HepG2 (cell line): ENCODE data around the gene SCNM1. TPM values are rescaled to one million over a fixed set of nuclear protein-coding genes. Genes with fewer than 3 reads are reported as not detected.

Source experiments
- BHLHE40 ChIP-seq: IDR thresholded peaks from 2 replicates; pipeline ENCODE4 v1.6.1; 2011; ENCODE audit warnings: low read length, improper control_type of control experiment
- DMAP1 ChIP-seq: IDR thresholded peaks from 2 replicates; pipeline ENCODE4 v1.6.1; 2016
- E2F5 ChIP-seq: sonication (generic); formaldehyde crosslinking; conservative IDR thresholded peaks from 2 replicates; pipeline ENCODE4 v1.4.0; 2020; ENCODE audit warnings: missing genetic modification reagents
- ELK4 ChIP-seq: sonication (generic); formaldehyde crosslinking; IDR thresholded peaks from 2 replicates; pipeline ENCODE4 v1.9.0; 2021; ENCODE audit warnings: missing genetic modification reagents, borderline replicate concordance
- HCFC1 ChIP-seq: fragments of 150-350 bp; IDR thresholded peaks from 2 replicates; pipeline ENCODE4 v1.6.1; 2014; ENCODE audit warnings: low read depth, low read length
- HOXA7 ChIP-seq: sonication (generic); formaldehyde crosslinking; IDR thresholded peaks from 2 replicates; pipeline ENCODE4 v1.8.1; 2022; ENCODE audit warnings: mild to moderate bottlenecking, missing genetic modification reagents, moderate library complexity
- MAFF ChIP-seq: IDR thresholded peaks from 2 replicates; pipeline ENCODE4 v1.6.1; 2011; ENCODE audit warnings: low read depth, low read length, improper control_type of control experiment
- MAX ChIP-seq: IDR thresholded peaks from 2 replicates; pipeline ENCODE4 v1.6.1; 2012; ENCODE audit warnings: inconsistent platforms
- MED1 ChIP-seq: sonication (generic); formaldehyde crosslinking; IDR thresholded peaks from 2 replicates; pipeline ENCODE4 v1.4.0; 2020; ENCODE audit warnings: missing genetic modification reagents
- NCOA2 ChIP-seq: sonication (generic); formaldehyde crosslinking; IDR thresholded peaks from 2 replicates; pipeline ENCODE4 v1.8.0; 2022; ENCODE audit warnings: inconsistent platforms
- NFE2 ChIP-seq: sonication (generic); formaldehyde crosslinking; IDR thresholded peaks from 2 replicates; pipeline ENCODE4 v1.4.0; 2020; ENCODE audit warnings: missing genetic modification reagents
- NR2F2 ChIP-seq: IDR thresholded peaks from 2 replicates; pipeline ENCODE4 v1.6.1; 2012; ENCODE audit warnings: low read depth, inconsistent platforms, borderline replicate concordance
- PHF21A ChIP-seq: sonication (generic); formaldehyde crosslinking; IDR thresholded peaks from 2 replicates; pipeline ENCODE4 v1.5.0; 2020; ENCODE audit warnings: mild to moderate bottlenecking, missing genetic modification reagents
- PLRG1 ChIP-seq: fragments of 450-650 bp; conservative IDR thresholded peaks from 2 replicates; pipeline ENCODE4 v1.6.1; 2016
- POGZ ChIP-seq: sonication (generic); formaldehyde crosslinking; IDR thresholded peaks from 2 replicates; pipeline ENCODE4 v1.4.0; 2020; ENCODE audit warnings: mild to moderate bottlenecking, missing genetic modification reagents
- ZBTB21 ChIP-seq: sonication (generic); formaldehyde crosslinking; IDR thresholded peaks from 2 replicates; pipeline ENCODE4 v1.4.0; 2020; ENCODE audit warnings: missing genetic modification reagents
- ZIK1 ChIP-seq: sonication (generic); formaldehyde crosslinking; IDR thresholded peaks from 2 replicates; pipeline ENCODE4 v1.5.0; 2020; ENCODE audit warnings: mild to moderate bottlenecking, low read depth, missing genetic modification reagents, borderline replicate concordance
- ZMYM3 ChIP-seq: sonication (generic); formaldehyde crosslinking; IDR thresholded peaks from 2 replicates; pipeline ENCODE4 v1.5.1; 2020; ENCODE audit warnings: mild to moderate bottlenecking, missing genetic modification reagents
- ZNF121 ChIP-seq: sonication (generic); formaldehyde crosslinking; IDR thresholded peaks from 2 replicates; pipeline ENCODE4 v1.5.0; 2020; ENCODE audit warnings: mild to moderate bottlenecking, missing genetic modification reagents
- ZNF256 ChIP-seq: sonication (generic); formaldehyde crosslinking; conservative IDR thresholded peaks from 2 replicates; pipeline ENCODE4 v1.4.0; 2020; ENCODE audit warnings: missing genetic modification reagents
- ZNF333 ChIP-seq: sonication (generic); formaldehyde crosslinking; IDR thresholded peaks from 2 replicates; pipeline ENCODE4 v1.4.0; 2020; ENCODE audit warnings: mild to moderate bottlenecking, missing genetic modification reagents, borderline replicate concordance
- ZNF335 ChIP-seq: sonication (generic); formaldehyde crosslinking; IDR thresholded peaks from 2 replicates; pipeline ENCODE4 v1.4.0; 2020; ENCODE audit warnings: missing genetic modification reagents
- ZNF510 ChIP-seq: sonication (generic); formaldehyde crosslinking; IDR thresholded peaks from 2 replicates; pipeline ENCODE4 v1.4.0; 2020; ENCODE audit warnings: low read depth, mild to moderate bottlenecking, missing genetic modification reagents
- ZNF792 ChIP-seq: IDR thresholded peaks from 2 replicates; pipeline ENCODE4 v1.6.1; 2016
- polyA plus RNA-seq, 8 experiments: library from polyadenylated mRNA; depleted of rRNA in 3 of 8; stranded (reverse) in 7 of 8; unstranded in 1 of 8; fragments of >200 nt; fragmentation: Illumina TruSeq in 4 of 8; extraction: Trizol in 4 of 8; gene quantifications; 2 replicates each; pipeline versions ENCODE4 v1.2.1 to v1.2.3, GENCODE V29; 2011 to 2016; ENCODE audit warnings: low read depth in 4 of 8, missing spikeins in 1 of 8, mixed read lengths in 1 of 8; ENCODE audit not compliant: insufficient read depth in 1 of 8
- total RNA-seq, 5 experiments: library from RNA; depleted of rRNA; stranded (reverse); fragments of >200 nt; fragmentation: Illumina TruSeq; extraction: Trizol; gene quantifications; 2 replicates each; pipeline ENCODE4 v1.2.3, GENCODE V29; 2016; ENCODE audit warnings: low read depth in 1 of 5
- TF ChIP-seq, protein P1 (sequence below): fragments of 450-650 bp; IDR thresholded peaks from 2 replicates; pipeline ENCODE4 v1.6.1; 2017
- TF ChIP-seq, protein P2 (sequence below): sonication (generic); formaldehyde crosslinking; IDR thresholded peaks from 2 replicates; pipeline ENCODE4 v1.8.0; 2022; ENCODE audit warnings: missing genetic modification reagents, mild to moderate bottlenecking, inconsistent platforms, borderline replicate concordance

The SCNM1 gene
- total and polyA plus RNA-seq, 2 of the 13 experiments (the other 11 are each of a cell fraction or from before 2014, with no cell fraction given), result 16.3 to 31.5 TPM

DNA sequence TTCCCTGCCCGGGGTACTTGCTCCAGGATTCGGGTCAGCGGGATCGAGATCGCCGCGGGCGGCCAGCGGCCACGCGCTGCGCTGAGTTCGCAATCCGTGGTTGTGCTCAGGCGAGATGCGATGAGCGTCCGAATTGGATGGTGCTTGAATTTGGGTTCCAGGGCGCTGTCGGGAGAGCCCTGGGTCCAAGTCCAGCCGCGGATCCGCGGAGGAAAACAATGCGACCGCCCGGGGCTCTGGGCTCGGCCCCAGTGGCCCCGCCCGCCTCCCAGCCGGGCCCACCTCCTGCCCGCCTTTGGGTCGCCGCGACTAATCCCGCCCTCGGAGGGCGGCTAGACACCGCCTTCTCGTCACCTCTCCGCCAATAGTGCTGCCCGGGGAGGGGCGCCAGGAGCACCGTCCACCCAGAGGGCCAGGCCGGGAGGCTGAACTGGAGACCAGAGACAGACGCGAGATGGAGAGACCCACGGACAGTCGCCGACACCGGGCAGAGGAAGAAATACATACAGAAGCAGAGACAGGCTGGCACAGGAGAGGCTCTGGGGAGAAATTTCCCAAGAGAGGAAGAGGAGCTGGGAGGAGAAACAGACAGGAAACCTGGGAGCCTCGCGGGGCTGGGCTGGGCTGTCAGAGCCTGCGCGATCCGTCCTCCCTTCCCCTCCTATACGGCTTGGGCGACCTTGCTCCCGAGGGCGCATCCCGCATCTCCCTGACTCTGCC lies 19.4 kb upstream of the SCNM1 start, which contains the start of gene SEMA6C (continued):
- TF ChIP-seq, protein P1, sequence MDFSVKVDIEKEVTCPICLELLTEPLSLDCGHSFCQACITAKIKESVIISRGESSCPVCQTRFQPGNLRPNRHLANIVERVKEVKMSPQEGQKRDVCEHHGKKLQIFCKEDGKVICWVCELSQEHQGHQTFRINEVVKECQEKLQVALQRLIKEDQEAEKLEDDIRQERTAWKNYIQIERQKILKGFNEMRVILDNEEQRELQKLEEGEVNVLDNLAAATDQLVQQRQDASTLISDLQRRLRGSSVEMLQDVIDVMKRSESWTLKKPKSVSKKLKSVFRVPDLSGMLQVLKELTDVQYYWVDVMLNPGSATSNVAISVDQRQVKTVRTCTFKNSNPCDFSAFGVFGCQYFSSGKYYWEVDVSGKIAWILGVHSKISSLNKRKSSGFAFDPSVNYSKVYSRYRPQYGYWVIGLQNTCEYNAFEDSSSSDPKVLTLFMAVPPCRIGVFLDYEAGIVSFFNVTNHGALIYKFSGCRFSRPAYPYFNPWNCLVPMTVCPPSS, result no peak
- TF ChIP-seq ZNF792 (no peak), MAFF (no peak), ZNF256 (CRISPR knock-in tag) (no peak), ZNF510 (CRISPR knock-in tag) (no peak), ZMYM3 (CRISPR knock-in tag) (peak; percentile 28; the same call in 1 of the 2 replicates), POGZ (CRISPR knock-in tag) (peak; percentile 55), ZBTB21 (CRISPR knock-in tag) (no peak), ZNF335 (CRISPR knock-in tag) (no peak), NFE2 (CRISPR knock-in tag) (no peak), ZNF333 (CRISPR knock-in tag) (0 out of 2 replicates have a peak, but pooled peaks have one; percentile 49), HOXA7 (CRISPR knock-in tag) (no peak), NCOA2 (CRISPR knock-in tag) (no peak; the same call in 1 of the 2 replicates), MED1 (0 out of 2 replicates have a peak, but pooled peaks have one; percentile 9), PHF21A (no peak), ZIK1 (CRISPR knock-in tag) (no peak), ZNF121 (no peak), HCFC1 (no peak), BHLHE40 (no peak), PLRG1 (no peak), DMAP1 (CRISPR knock-in tag) (peak; percentile 30; the same call in 1 of the 2 replicates), E2F5 (CRISPR knock-in tag) (no peak), NR2F2 (no peak), MAX (no peak), ELK4 (CRISPR knock-in tag) (no peak)
- TF ChIP-seq, protein P2, sequence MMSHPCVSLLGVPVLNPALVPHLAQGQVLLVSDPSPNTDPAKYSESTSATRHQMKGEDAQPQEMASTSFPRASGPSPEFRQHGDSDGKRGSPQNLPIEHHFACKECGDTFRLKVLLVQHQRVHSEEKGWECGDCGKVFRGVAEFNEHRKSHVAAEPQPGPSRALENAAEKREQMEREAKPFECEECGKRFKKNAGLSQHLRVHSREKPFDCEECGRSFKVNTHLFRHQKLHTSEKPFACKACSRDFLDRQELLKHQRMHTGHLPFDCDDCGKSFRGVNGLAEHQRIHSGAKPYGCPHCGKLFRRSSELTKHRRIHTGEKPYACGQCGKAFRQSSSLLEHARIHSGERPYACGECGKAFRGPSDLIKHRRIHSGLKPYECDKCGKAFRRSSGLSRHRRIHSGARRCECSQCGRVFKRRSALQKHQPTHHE (CRISPR knock-in tag), result 0 out of 2 replicates have a peak, but pooled peaks have one; percentile 80
